GM21447 (cell line): ENCODE measurements around the gene AADACL4.
"Not testable (repeated sequence)": the region's sequence is repeated elsewhere in the genome, so short reads cannot be mapped to it uniquely, and the experiment has no call there.

Experiments used
- ATAC-seq: cut with Tn5 transposase; IDR thresholded peaks from one replicate; pipeline ENCODE4 v1.9.1; 2021; ENCODE audit not compliant: unreplicated experiment

The AADACL4 gene

DNA sequence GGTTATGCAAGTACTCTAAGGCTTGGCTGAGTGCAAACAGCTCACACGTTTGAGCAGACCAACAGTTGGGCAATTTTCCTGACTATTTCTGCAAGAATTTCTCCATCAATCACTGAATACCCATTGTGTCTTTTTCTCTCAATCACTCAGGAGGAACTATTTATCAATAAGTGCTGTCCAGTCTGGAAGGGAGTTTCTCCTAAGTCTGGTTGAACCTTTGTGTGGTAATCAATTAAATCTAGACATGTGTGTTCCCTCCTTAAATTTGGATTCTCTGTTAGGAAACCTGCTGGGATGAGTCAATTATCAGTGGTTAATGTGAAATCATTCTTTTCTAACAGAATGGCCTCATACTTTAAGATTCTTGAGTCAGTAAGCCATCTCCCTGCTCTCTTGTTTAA, 65.2 kb downstream of the AADACL4 start:
- ATAC-seq: no peak

GRCh38 chr1:12709696-12710095, 65.8 kb downstream of the AADACL4 start:
- ATAC-seq: no peak

DNA sequence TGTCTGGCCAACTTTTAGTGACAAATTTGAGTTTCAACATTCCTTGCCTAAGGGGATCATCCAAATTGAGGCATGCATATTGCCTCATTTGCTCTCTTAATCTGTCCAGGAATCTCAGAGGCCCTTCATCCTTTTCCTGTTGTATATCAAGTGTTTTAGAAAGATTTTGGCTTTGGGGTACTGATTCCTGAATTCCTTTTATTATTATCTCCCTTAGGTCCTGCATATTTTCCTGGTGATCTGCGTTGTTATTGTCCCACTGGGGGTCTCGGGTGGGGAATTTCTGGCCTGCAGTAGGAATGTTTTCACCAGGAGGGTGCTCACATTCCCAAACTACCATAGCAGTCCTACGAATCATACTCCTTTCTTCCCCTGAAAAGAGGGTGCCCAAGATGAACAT, 67.7 kb downstream of the AADACL4 start:
- no peak for ATAC-seq

DNA sequence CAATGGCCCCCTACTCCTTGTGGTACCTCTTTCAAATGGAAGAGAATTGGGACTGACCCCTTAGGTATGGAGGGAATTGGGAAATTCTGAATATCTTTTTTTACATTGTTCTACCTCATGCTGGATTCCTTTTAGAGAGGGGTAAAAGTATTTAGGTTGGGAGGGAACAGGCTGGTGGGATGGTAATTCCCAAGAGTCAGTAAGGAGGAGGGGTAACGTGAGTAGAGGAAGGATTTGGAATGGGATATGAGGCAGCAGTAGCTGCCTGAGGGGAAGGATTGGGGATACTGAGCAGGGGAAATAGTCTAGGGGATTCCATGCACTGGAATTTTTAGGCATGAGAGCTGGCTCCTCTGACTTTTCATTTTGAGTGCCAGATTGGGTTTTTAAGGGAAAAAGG, 68.2 kb downstream of the AADACL4 start:
- no peak for ATAC-seq

DNA sequence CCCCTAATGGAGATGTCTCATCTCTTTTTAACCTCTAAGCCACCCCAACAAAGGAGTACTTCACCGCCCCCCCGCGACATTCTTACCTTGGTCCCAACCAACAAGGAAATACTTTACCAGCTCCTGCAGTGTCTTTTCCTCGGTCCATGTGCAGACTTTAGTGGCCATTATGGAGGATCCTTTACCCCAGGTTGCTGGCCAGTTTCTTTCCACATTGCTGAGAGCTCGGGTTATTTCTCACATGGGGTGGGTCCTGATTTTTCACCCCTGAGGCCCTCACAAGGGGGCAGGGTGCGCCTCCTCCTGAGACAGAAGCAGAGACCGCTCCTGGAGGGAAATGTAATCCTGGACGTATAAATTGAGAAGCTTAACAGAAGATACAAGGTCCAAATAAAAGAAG, 69.0 kb downstream of the AADACL4 start:
- no peak for ATAC-seq

DNA sequence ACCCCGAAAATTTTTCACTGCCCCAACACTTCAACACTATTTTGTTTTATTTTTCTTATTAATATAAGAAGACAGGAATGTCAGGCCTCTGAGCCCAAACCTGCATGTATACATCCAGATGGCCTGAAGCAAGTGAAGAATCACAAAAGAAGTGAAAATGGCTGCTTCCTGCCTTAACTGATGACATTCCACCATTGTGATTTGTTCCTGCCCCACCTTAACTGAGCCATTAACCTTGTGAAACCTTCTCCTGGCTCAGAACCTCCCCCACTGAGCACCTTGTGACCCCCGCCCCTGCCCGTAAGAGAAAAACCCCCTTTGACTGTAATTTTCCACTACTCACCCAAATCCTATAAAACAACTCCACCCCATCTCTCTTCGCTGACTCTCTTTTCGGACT, 69.8 kb downstream of the AADACL4 start:
- not testable (repeated sequence) for ATAC-seq

DNA sequence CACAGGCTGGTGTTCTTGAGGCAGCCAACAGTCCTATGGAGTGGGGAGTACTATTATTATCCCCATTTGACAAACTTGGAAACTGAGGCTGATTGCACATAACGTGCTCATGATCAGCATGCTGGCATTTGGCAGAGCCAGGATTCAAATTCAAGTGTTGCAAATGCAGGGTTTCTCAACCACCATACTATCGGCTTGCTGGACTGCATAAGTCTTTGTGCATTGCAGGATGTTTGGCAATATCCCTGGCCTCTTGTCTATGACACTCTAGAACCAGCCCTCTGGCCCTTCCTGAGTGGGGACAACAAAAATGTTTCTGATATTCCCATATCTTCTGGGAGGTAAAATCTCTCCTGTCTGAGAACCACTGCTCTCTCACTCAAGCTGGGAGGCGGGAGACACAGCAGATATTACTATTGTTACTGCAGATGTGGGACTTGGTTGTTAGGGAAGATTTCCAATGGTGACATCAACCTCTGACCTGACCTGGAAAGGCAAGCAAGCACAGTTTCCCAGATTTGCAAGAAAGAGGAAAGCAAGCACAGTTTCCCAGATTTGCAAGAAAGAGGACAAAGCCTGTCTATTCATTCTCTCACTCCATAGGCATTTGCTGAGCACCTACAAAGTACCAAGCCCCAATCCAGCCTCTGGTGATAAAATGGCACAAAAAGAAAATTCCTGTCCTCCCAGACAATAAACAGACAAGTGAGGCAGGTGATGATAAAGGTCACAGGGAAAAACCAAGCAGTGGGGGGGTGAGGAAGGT, 71.0 kb downstream of the AADACL4 start:
- no peak for ATAC-seq

DNA sequence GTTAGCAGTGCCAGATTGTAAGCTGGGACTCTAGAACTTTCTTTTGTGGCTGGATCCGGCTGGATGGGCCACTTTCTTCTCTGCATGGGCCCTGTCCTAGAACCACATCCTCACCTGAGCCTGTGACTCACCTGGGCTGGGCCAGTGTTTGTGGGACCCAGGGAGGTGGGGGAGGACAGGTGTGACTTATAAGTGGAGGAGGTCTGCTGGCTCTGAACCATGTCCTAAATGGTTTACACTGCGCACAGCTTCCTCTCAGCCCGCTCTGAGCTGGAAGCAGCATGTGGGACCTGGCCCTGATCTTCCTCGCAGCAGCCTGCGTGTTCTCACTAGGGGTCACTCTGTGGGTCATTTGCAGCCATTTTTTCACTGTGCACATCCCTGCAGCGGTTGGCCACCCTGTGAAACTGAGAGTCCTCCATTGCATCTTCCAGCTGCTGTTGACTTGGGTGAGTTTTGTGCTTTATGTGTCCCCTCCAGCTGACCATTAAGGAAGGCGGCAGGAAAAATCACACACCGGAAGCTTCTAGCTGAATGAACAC, 72.1 kb downstream of the AADACL4 start, which contains the start of gene AADACL3:
Gene AADACL3 (plus strand): TSS at position 215 of the 542 bp plus-strand sequence. CDS start 67 bp downstream, at position 282.
- no peak for ATAC-seq
